CD4-positive, alpha-beta T cell treated with Interleukin-6 at 100 ng/mL for 8 hours (primary cell): ENCODE results near the gene SPRYD3.
"Not testable (repeated sequence)": the region's sequence is repeated elsewhere in the genome, so short reads cannot be mapped to it uniquely, and the experiment has no call there.

Source experiments
- DNase-seq: peaks from one replicate; pipeline ENCODE4 v3.0.0-alpha.2; 2020; ENCODE audit warnings: mixed read lengths, low spot score

The SPRYD3 gene

GRCh38 chr12:53079226-53080117 lies at the start of gene SPRYD3:
Gene SPRYD3, minus strand, starts transcription at chr12:53079390. Its CDS starts 57 bp downstream, at chr12:53079333.
- DNase-seq, result peak; percentile 95

GRCh38 chr12:53127169-53127568 lies 48.0 kb upstream of the SPRYD3 start:
- DNase-seq, result no peak

DNA sequence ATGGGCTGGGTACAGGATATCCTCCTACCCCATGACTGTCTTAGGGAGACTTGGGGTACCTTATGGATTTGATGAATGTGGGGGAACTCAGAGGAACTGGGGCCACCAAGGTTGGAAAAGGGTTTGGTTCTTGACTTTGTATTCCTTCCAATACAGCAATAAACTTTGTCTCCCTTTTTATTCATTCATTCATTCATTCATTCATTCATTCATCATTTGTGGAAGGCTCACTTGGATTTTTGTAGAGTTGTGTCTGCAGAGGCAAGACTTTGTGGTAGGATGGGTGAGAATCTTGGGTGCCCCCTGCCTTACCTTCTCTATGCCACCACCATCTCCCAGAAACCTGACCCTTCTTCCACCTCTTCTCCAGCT lies 45.1 kb upstream of the SPRYD3 start:
- DNase-seq, result no peak

DNA sequence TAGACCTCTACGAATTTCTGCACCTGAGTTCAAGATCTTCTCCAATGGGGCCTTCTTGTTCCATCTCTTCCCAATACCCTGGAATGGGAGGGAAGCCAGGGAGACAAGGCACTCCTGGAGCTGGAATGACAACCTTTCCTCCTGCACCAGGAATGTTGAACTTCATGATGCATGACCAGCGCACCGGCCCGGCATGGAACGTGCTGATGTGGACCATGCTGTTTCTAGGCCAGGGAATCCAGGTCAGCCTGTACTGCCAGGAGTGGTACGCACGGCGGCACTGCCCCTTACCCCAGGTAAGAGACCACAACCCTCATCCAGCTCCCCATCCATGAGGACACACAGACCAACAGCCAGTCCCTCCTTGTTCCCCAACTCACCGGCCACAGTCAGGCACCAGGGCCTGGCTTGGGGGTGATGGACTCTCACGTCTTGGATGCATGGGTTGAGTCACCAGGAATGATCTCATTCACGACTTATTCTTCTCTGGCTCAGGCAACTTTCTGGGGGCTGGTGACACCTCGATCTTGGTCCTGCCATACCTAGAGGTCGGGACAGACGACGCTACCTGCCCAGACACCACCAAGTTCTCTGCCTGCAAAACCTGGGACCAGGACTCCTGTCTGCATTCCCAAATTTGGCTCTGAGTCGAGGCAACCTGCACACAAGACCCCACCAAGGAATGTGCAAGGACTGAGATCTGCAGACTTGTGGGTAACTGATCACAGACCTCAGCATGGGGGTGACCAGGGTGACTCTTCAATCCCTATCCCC lies 44.6 kb upstream of the SPRYD3 start:
- no peak for DNase-seq

DNA sequence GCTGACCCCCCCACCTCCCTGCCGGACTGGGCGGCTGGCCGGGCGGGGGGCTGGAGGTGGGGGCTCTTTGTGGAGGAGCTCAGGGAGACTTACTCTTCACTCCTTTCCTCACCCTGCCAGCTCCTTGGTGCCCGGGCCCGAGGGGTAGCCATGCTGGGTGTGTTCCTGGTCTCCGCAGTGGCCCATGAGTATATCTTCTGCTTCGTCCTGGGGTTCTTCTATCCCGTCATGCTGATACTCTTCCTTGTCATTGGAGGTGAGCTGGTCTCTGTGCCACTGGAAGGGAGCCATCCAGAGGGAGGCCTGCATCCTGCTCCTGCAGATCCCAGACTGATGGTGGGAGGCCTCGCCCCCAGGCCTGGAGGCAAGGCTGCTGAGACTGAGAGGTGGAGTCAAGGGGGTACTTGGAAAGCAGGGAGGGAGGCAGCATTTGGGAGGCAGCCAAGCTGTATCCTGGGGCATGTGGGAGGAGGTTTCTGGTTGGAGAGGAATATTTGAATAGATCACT lies 43.8 kb upstream of the SPRYD3 start:
- no peak for DNase-seq

DNA sequence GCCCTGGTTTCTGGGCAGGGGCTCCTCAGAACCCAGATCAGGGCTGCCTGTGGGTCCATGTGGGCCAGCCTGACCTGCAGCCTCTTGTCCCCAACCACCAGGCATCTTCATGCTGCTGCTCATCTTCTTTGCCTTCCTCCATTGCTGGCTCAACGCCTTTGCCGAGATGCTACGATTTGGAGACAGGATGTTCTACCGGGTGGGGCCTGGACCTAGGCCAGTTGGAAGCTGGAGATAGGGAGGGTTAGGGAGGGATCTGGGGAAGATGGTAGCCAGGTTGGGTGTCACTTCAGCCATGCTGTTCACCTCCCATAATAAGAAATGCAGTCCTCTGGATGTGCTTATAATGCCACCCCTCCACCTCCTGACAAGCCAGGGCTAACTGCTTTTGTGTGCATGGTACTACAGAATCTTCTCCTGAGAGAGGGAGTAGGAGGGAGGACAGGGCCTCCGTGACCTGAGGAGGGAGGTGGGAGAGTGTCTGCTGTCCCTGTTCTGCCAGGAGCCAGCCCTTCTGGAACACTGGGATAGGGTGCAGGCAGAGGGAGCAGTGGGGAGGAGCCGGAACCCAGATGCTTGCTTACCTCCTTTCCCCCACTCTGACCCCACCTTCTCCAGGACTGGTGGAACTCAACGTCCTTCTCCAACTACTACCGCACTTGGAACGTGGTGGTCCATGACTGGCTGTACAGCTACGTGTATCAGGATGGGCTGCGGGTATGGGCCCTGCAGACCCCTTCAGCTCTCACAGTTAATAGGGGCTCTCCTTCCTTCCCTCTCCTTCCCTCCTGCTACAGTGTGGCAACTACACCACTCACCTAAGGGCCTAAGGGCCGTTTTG lies 41.7 kb upstream of the SPRYD3 start:
- DNase-seq, result no peak

- no peak for DNase-seq
Observed at GRCh38 chr12:53118751-53119300, 39.6 kb upstream of the SPRYD3 start.

- no peak for DNase-seq
Observed at GRCh38 chr12:53115891-53116648, 36.9 kb upstream of the SPRYD3 start.

DNA sequence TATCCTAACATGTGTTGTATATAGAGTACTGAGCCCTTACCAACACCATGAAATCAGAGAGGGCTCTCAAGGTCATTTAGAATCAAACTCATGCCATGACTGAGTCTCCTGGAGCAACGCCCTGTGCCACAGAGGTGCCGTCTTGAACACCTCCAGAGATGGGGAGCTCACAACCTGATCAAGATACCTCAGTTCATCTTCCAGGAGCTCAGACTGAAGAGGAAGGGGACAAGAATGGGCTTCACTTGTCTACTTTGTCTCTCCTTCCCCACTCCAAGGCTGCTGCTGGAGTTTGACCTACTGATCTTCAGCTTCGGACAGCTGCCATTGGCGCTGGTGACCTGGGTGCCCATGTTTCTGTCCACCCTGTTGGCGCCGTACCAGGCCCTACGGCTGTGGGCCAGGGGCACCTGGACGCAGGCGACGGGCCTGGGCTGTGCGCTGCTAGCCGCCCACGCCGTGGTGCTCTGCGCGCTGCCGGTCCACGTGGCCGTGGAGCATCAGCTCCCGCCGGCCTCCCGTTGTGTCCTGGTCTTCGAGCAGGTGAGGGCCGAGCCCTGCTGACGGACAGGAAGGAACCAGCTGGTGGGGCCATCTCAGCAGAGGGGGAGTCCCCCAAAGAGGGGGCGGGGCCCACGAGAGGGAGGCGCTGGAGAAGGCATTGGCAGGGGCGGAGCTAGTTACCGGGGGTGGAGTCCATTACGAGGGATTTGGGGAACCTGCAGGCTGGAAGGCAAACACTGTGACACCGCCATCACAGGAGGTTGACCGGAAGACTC lies 36.1 kb upstream of the SPRYD3 start:
- no peak for DNase-seq

DNA sequence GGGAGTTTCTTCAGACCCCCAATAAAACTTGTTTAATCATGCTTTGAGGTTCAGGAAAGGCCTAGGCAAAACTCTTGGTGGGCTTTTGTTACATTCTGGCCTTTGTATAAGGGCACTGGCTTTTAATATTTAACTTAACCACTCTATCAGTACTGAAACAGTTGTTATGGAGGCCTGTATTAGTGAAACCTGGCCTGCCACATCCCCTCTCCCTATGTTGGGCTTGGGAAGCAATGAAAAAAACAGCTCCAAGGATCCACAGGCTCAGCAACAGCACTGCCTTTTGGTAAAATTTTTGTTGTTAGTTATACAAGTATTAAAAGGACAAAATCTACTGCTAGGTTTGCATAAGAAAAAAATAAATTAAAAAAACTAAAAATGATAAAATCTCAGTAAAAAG lies 34.8 kb upstream of the SPRYD3 start:
- no peak for DNase-seq

GRCh38 chr12:53113136-53113705 lies 34.0 kb upstream of the SPRYD3 start:
- DNase-seq, result no peak

- not testable (repeated sequence) for DNase-seq
Observed at GRCh38 chr12:53112431-53112830, 33.2 kb upstream of the SPRYD3 start.

- no peak for DNase-seq
Observed at GRCh38 chr12:53107122-53107521, 27.9 kb upstream of the SPRYD3 start.

GRCh38 chr12:53105712-53106439 lies 26.7 kb upstream of the SPRYD3 start:
- no peak for DNase-seq

GRCh38 chr12:53105256-53105655 lies 26.1 kb upstream of the SPRYD3 start:
- no peak for DNase-seq

DNA sequence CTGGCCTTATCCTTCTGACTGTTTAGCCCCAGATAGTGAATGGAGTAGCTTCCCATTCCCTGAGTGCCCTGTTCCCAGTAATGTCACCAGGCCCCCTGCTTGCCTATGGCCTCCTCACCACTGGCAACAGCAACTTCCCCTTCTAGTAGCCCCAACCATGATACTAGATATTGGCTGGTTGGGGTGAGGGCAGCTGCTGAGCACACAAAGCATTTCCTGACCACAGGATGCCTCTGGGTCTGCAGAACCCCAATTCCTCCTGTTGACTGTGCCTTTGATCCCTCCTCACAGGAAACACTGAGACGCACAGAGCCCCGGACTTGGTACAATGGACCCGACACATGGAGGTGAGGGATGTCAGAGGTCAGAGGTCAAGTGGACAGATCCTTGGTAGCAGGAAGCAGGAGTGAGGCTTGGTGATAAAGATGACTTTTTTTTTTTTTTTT lies 24.7 kb upstream of the SPRYD3 start:
- DNase-seq, result no peak

DNA sequence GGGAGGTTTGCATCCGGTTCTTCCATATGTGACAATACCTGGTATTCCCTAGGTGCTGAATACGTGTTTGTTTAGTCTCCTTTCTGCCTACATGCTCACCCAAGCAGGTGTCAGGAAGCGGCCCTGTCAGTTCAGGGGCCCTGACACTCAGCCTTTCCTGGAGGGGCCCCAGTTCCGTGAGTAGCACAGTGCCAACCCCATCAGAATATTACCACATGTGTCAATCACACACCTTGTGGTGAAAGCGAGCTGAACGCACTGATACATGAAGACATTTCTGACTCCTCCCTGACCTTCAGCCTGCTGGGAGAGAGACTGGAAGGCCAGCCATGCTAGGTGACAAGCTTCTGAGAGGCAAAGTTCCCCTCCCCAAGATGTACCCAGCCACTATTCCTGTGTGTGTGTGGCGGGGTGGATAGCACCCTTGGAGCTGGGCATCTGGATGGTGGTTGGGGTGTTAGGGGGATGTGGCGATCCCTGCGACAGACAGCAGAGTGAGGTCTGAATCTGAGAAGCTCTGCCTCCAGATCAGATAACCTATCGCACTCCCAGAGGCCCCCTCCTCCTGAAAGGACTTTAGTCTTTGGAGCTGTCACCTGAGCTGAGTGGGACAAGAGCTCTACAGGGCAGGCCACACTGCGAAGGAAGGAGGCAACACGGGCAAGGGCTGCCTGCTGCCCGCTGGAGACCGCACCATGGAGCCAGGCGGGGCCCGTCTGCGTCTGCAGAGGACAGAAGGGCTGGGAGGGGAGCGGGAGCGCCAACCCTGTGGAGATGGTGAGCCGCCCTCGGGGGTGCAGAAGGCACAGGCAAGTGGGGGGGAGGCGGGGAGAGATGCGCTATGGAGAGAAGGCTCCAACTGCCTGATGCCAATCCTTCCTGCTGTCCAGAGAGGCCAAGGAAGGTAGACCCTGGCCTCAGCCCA lies 24.0 kb upstream of the SPRYD3 start, which contains the start of gene SOAT2:
TSS of gene SOAT2 (plus strand) at position 604 of the 925 bp plus-strand sequence. CDS start at position 696, 92 bp downstream.
- peak; percentile 58 for DNase-seq
